GM23338 (cell line): Measurements from ENCODE around the gene BSND. TPM values are rescaled to one million over a fixed set of nuclear protein-coding genes. Genes with fewer than 3 reads are reported as not detected.

Experiments
- ATAC-seq: fragments of 200-7000 bp; cut with Tn5 transposase; 3 replicates; pipeline ENCODE4 v1.9.1; 2020
- DNase-seq: peaks from one replicate; pipeline ENCODE4 v3.0.0-alpha.2; 2015; ENCODE audit warnings: low spot score
- H2AFZ ChIP-seq: fragments of 200-600 bp; sonication (generic); 2 replicates; pipeline ENCODE4 v1.8.0; 2016; ENCODE audit warnings: antibody characterized with exemption, mild to moderate bottlenecking, moderate library complexity
- H3F3A ChIP-seq: fragments of 200-600 bp; sonication (generic); replicated peaks from 2 replicates; pipeline ENCODE4 v1.8.0; 2017; ENCODE audit warnings: antibody characterized with exemption, mixed run types, low read depth
- H3K27ac ChIP-seq: fragments of 200-600 bp; sonication (generic); 2 replicates; pipeline ENCODE4 v1.6.1; 2016; ENCODE audit warnings: low read depth
- H3K27me3 ChIP-seq: fragments of 200-600 bp; sonication (generic); 2 replicates; pipeline ENCODE4 v1.8.0; 2016; ENCODE audit warnings: mild to moderate bottlenecking, mixed run types, moderate library complexity; ENCODE audit not compliant: insufficient read depth
- H3K36me3 ChIP-seq: fragments of 200-600 bp; sonication (generic); 2 replicates; pipeline ENCODE4 v1.8.0; 2016; ENCODE audit warnings: mild to moderate bottlenecking; ENCODE audit not compliant: insufficient read depth
- H3K4me1 ChIP-seq: fragments of 200-600 bp; sonication (generic); 2 replicates; pipeline ENCODE4 v1.8.0; 2016; ENCODE audit warnings: mild to moderate bottlenecking, moderate library complexity; ENCODE audit not compliant: insufficient read depth
- H3K4me2 ChIP-seq: fragments of 200-600 bp; sonication (generic); 2 replicates; pipeline ENCODE4 v1.7.1; 2017; ENCODE audit warnings: mixed run types
- H3K4me3 ChIP-seq: fragments of 200-600 bp; sonication (generic); 2 replicates; pipeline ENCODE4 v1.6.1; 2016; ENCODE audit warnings: mixed run types
- H3K79me2 ChIP-seq: fragments of 200-600 bp; sonication (generic); replicated peaks from 2 replicates; pipeline ENCODE4 v1.8.0; 2017; ENCODE audit warnings: mild to moderate bottlenecking; ENCODE audit not compliant: insufficient read depth
- H3K9me2 ChIP-seq: fragments of 200-600 bp; sonication (generic); 2 replicates; pipeline ENCODE4 v1.8.0; 2017; ENCODE audit not compliant: insufficient read depth
- H4K20me1 ChIP-seq: fragments of 200-600 bp; sonication (generic); replicated peaks from 2 replicates; pipeline ENCODE4 v1.8.0; 2017; ENCODE audit warnings: mild to moderate bottlenecking; ENCODE audit not compliant: insufficient read depth
- H3K27ac Mint-ChIP-seq: 2 replicates; pipeline ENCODE4 v1.8.0; 2020; ENCODE audit warnings: inconsistent platforms, mild to moderate bottlenecking, moderate library complexity, mixed read lengths
- H3K27me3 Mint-ChIP-seq: 3 replicates; pipeline ENCODE4 v1.8.0; 2022; ENCODE audit warnings: low read depth, mild to moderate bottlenecking, moderate library complexity, mixed read lengths, inconsistent platforms; ENCODE audit not compliant: insufficient read depth, poor library complexity
- H3K36me3 Mint-ChIP-seq: 3 replicates; pipeline ENCODE4 v1.8.0; 2021; ENCODE audit warnings: low read depth, mild to moderate bottlenecking, inconsistent platforms, moderate library complexity, mixed read lengths
- H3K4me1 Mint-ChIP-seq: 3 replicates; pipeline ENCODE4 v1.8.0; 2020; ENCODE audit warnings: mild to moderate bottlenecking, inconsistent platforms, mixed read lengths
- H3K4me3 Mint-ChIP-seq: 3 replicates; pipeline ENCODE4 v1.8.0; 2021; ENCODE audit warnings: moderate library complexity, mild to moderate bottlenecking, inconsistent platforms, mixed read lengths
- H3K9me3 Mint-ChIP-seq: 3 replicates; pipeline ENCODE4 v1.8.0; 2020; ENCODE audit warnings: moderate library complexity, mild to moderate bottlenecking, inconsistent platforms, mixed read lengths
- JUNB ChIP-seq: IDR thresholded peaks from one replicate; pipeline ENCODE4 v1.6.1; 2016; ENCODE audit warnings: antibody characterized with exemption; ENCODE audit not compliant: unreplicated experiment
- NANOG ChIP-seq: IDR thresholded peaks from 2 replicates; pipeline ENCODE4 v1.6.1; 2016; ENCODE audit warnings: antibody characterized with exemption, borderline replicate concordance
- REST ChIP-seq: IDR thresholded peaks from one replicate; pipeline ENCODE4 v1.6.1; 2018; ENCODE audit warnings: antibody characterized with exemption; ENCODE audit not compliant: unreplicated experiment
- polyA plus RNA-seq: library from polyadenylated mRNA; unstranded; fragments of >200 nt; fragmentation: Nextera tagmentation; extraction: Ambion mirVana; gene quantifications from 2 replicates; pipeline ENCODE4 v1.2.1, GENCODE V29; 2016
- total RNA-seq: library from RNA; depleted of rRNA; stranded (reverse); fragments of >200 nt; shearing (Covaris generic); gene quantifications from 2 replicates; pipeline ENCODE4 v1.2.3, GENCODE V29; 2014
- TF ChIP-seq, protein P1 (sequence below): IDR thresholded peaks from 2 replicates; pipeline ENCODE4 v1.6.1; 2016; ENCODE audit warnings: antibody characterized with exemption
- TF ChIP-seq, protein P2 (sequence below), 2 experiments: fragments of 200-600 bp in 1 of 2; sonication (generic) in 1 of 2; conservative IDR thresholded peaks; 2 replicates each; pipeline versions ENCODE4 v1.5.1 to v1.6.1; 2016 to 2017; ENCODE audit warnings: antibody characterized with exemption in 2 of 2, low read depth in 2 of 2, mild to moderate bottlenecking in 2 of 2, moderate library complexity in 1 of 2

Gene BSND
- total and polyA plus RNA-seq, 2 experiments from 2014 or later: 0.55 to 1.4 TPM

GRCh38 chr1:54989968-54990810 is 8.5 kb upstream of the BSND start:
- no peaks in the 10 kb centered on the region for H3K9me2 ChIP-seq
- no peak overlapping the region for H3K27ac ChIP-seq
- H3K4me3 Mint-ChIP-seq: no peak overlapping the region
- H3K36me3 ChIP-seq: no peaks in the 10 kb centered on the region
- no peaks in the 10 kb centered on the region for H4K20me1 ChIP-seq
- H3K4me1 ChIP-seq: peaks cover 14% of the 10 kb centered on the region
- no peaks in the 10 kb centered on the region for H3K9me3 Mint-ChIP-seq
- H3F3A ChIP-seq: no peaks in the 10 kb centered on the region; the same call in 1 of the 2 replicates
- TF ChIP-seq REST (no peak), NANOG (no peak)
- TF ChIP-seq, protein P1, sequence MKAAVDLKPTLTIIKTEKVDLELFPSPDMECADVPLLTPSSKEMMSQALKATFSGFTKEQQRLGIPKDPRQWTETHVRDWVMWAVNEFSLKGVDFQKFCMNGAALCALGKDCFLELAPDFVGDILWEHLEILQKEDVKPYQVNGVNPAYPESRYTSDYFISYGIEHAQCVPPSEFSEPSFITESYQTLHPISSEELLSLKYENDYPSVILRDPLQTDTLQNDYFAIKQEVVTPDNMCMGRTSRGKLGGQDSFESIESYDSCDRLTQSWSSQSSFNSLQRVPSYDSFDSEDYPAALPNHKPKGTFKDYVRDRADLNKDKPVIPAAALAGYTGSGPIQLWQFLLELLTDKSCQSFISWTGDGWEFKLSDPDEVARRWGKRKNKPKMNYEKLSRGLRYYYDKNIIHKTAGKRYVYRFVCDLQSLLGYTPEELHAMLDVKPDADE: no peak
- TF ChIP-seq, protein P2, sequence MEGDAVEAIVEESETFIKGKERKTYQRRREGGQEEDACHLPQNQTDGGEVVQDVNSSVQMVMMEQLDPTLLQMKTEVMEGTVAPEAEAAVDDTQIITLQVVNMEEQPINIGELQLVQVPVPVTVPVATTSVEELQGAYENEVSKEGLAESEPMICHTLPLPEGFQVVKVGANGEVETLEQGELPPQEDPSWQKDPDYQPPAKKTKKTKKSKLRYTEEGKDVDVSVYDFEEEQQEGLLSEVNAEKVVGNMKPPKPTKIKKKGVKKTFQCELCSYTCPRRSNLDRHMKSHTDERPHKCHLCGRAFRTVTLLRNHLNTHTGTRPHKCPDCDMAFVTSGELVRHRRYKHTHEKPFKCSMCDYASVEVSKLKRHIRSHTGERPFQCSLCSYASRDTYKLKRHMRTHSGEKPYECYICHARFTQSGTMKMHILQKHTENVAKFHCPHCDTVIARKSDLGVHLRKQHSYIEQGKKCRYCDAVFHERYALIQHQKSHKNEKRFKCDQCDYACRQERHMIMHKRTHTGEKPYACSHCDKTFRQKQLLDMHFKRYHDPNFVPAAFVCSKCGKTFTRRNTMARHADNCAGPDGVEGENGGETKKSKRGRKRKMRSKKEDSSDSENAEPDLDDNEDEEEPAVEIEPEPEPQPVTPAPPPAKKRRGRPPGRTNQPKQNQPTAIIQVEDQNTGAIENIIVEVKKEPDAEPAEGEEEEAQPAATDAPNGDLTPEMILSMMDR (conservative IDR thresholded peaks at IDR 0.05; ENCODE audit: low read depth in 2 of 2): peak in 1 of 2 experiments; percentile 40; a peak in 2 of 4 replicates
- no peaks in the 10 kb centered on the region for H3K79me2 ChIP-seq
- peaks cover 15% of the 10 kb centered on the region for H3K27me3 Mint-ChIP-seq
- no peaks in the 10 kb centered on the region for H3K27me3 ChIP-seq
- H3K4me2 ChIP-seq: no peak overlapping the region
- ATAC-seq (no peak), DNase-seq (no peak)
- H2AFZ ChIP-seq: no peak overlapping the region
- no peak overlapping the region for H3K27ac Mint-ChIP-seq
- H3K36me3 Mint-ChIP-seq: no peaks in the 10 kb centered on the region
- peaks cover 20% of the 10 kb centered on the region for H3K4me1 Mint-ChIP-seq
- no peak overlapping the region for H3K4me3 ChIP-seq

DNA sequence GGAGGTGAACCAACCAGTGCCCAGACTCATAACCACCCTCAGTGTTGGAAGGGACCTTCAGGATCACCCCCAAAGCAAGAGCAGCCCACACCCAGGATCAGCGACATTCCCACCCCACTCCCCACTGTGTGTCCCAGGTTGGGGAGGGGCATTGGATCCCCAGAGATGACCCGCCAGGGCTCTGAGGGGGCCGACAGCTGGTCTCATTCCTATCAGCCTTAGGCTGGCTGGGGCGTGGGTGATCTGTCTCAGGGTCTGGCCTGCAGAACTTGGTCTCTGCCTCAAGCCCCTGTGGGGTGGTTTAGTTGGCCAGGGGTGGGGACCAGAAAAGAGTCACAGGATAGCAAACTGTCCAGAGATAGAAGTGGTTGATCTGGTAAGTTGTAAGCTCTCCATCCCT is 7.8 kb upstream of the BSND start:
- Mint-ChIP-seq H3K4me1 (peaks cover 26% of the 10 kb centered on the region), H3K27ac (no peak overlapping the region), H3K36me3 (no peaks in the 10 kb centered on the region), H3K27me3 (peaks cover 18% of the 10 kb centered on the region), H3K4me3 (no peak overlapping the region), H3K9me3 (no peaks in the 10 kb centered on the region; the same call in 2 of the 3 replicates)
- H3K9me2 ChIP-seq: no peaks in the 10 kb centered on the region
- DNase-seq: no peak
- no peak overlapping the region for H3K27ac ChIP-seq
- H3K4me1 ChIP-seq: peaks cover 20% of the 10 kb centered on the region
- no peaks in the 10 kb centered on the region for H3K36me3 ChIP-seq
- no peaks in the 10 kb centered on the region for H3K79me2 ChIP-seq
- no peak overlapping the region for H2AFZ ChIP-seq
- H3K4me2 ChIP-seq: no peak overlapping the region
- H3F3A ChIP-seq: no peaks in the 10 kb centered on the region; the same call in 1 of the 2 replicates
- ATAC-seq: no peak
- TF ChIP-seq JUNB: no peak
- no peaks in the 10 kb centered on the region for H3K27me3 ChIP-seq
- H3K4me3 ChIP-seq: no peak overlapping the region
- H4K20me1 ChIP-seq: no peaks in the 10 kb centered on the region
